HTERT RPE-1 (cell line): Measurements from ENCODE around the gene ITGAX.

Experiments used
- in situ Hi-C: fragments of 300-500 bp; cut with MboI; formaldehyde crosslinking; loops from 4 replicates; pipeline ENCODE4 v1.14.3; 2020; ENCODE audit warnings: low sequenced_read_pairs

The ITGAX gene

DNA sequence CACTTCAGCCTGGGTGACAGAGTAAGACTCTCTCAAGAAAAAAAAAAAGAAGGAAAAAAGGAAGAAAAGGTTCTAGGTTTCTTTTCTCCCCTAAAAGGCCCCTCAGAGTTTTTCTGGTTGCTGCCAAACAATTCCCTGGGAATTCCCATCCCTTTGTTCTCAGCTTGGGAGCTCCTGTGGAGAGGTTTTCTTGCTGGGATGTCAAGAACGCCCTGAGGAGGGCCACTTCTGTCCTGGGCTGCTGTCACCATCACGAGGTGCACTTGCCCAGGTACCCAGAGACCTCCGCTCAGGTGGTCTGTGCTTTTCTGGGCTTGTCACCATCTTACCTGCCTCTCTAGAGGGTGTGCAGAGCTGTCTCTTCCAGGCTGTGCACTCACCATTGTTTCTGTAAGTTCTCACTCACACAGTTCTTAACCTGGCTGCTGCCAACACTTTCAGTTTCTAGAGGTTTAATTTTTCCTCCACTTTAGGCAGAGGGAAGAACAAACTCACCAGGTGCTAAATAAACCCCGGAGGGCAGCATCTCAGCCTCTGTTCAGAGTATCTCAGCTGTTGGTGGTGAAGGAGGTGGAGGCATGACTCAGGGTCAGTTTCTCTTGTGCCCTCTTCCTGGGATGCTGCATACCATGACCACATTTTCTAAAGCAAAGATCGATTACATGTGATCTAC, 75.5 kb downstream of the ITGAX start:
- in situ Hi-C loops: no loop called here
